Left ventricle myocardium inferior (tissue), 1 donor: ENCODE data around the gene EHD4. TPM values are rescaled to one million over a fixed set of nuclear protein-coding genes. Genes with fewer than 3 reads are reported as not detected.

Experiments used
- DNase-seq: peaks from one replicate; pipeline ENCODE4 v3.0.0-alpha.2; 2020
- H3K27ac ChIP-seq: fragments of 200-600 bp; replicated peaks from 2 replicates; pipeline ENCODE4 v1.8.0; 2021
- H3K27me3 ChIP-seq: fragments of 200-600 bp; 2 replicates; pipeline ENCODE4 v1.8.0; 2021; ENCODE audit warnings: low read depth
- H3K36me3 ChIP-seq: fragments of 200-600 bp; 2 replicates; pipeline ENCODE4 v1.8.0; 2021
- H3K4me1 ChIP-seq: fragments of 200-600 bp; 2 replicates; pipeline ENCODE4 v1.8.0; 2021
- H3K4me3 ChIP-seq: fragments of 200-600 bp; 2 replicates; pipeline ENCODE4 v1.8.0; 2021; ENCODE audit warnings: mild to moderate bottlenecking, moderate library complexity
- H3K9me3 ChIP-seq: fragments of 200-600 bp; replicated peaks from 2 replicates; pipeline ENCODE4 v1.8.0; 2021
- CTCF ChIP-seq: fragments of 200-600 bp; IDR thresholded peaks from 2 replicates; pipeline ENCODE4 v1.8.0; 2021; ENCODE audit warnings: antibody characterized with exemption, mild to moderate bottlenecking, borderline replicate concordance
- intact Hi-C: fragments of 100-400 bp; cut with micrococcal nuclease; formaldehyde crosslinking; loops from one replicate; pipeline ENCODE4 v1.11.0; 2022
- total RNA-seq: library from RNA; stranded (reverse); fragmentation: NEBNext Ultra II Directional; extraction: Animal tissue kit (Norgen Biotek cat#: 25700); gene quantifications from one replicate; pipeline ENCODE4 v1.2.1, GENCODE V29; 2021
- donor health status: DM: no; HTN: yes; CAD: no; lungs with severe emphysema.

EHD4 gene
- total RNA-seq, 1 donor from 2014 or later: 46.4 TPM

- Histone ChIP-seq H3K9me3 (no peaks in the 10 kb centered on the region), H3K4me3 (no peak overlapping the region), H3K27me3 (peaks cover 13% of the 10 kb centered on the region), H3K36me3 (peaks cover 20% of the 10 kb centered on the region), H3K27ac (no peak overlapping the region), H3K4me1 (no peaks in the 10 kb centered on the region)
- DNase-seq: no peak
- intact Hi-C loops: no loop called here
- no peak for TF ChIP-seq CTCF
Observed at GRCh38 chr15:41851755-41852370, 120.5 kb downstream of the EHD4 start.

- no peak for DNase-seq
- peaks cover 28% of the 10 kb centered on the region for H3K36me3 ChIP-seq
- intact Hi-C loops: no loop called here
- H3K27ac ChIP-seq: no peak overlapping the region
- H3K9me3 ChIP-seq: no peaks in the 10 kb centered on the region
- no peak for TF ChIP-seq CTCF
- H3K4me3 ChIP-seq: no peak overlapping the region
- no peaks in the 10 kb centered on the region for H3K4me1 ChIP-seq
- peaks cover 13% of the 10 kb centered on the region for H3K27me3 ChIP-seq
Observed at GRCh38 chr15:41851167-41851523, 121.2 kb downstream of the EHD4 start.

- intact Hi-C loops: no loop called here
- peaks cover 33% of the 10 kb centered on the region for H3K36me3 ChIP-seq
- no peak for TF ChIP-seq CTCF
- no peak overlapping the region for H3K4me3 ChIP-seq
- no peaks in the 10 kb centered on the region for H3K4me1 ChIP-seq
- DNase-seq: no peak
- no peak overlapping the region for H3K27ac ChIP-seq
- H3K27me3 ChIP-seq: peaks cover 13% of the 10 kb centered on the region
- H3K9me3 ChIP-seq: no peaks in the 10 kb centered on the region
Observed at GRCh38 chr15:41850482-41851166, 121.7 kb downstream of the EHD4 start.

GRCh38 chr15:41849861-41850260 is 122.5 kb downstream of the EHD4 start:
- Histone ChIP-seq H3K4me1 (no peaks in the 10 kb centered on the region), H3K36me3 (peaks cover 39% of the 10 kb centered on the region), H3K9me3 (no peaks in the 10 kb centered on the region), H3K4me3 (no peak overlapping the region), H3K27ac (no peak overlapping the region), H3K27me3 (peaks cover 13% of the 10 kb centered on the region)
- no peak for DNase-seq
- TF ChIP-seq CTCF: no peak
- intact Hi-C loops: no loop called here

GRCh38 chr15:41849204-41849603 is 123.2 kb downstream of the EHD4 start:
- H3K9me3 ChIP-seq: no peaks in the 10 kb centered on the region
- no peaks in the 10 kb centered on the region for H3K4me1 ChIP-seq
- H3K4me3 ChIP-seq: no peak overlapping the region
- no peak for DNase-seq
- peaks cover 13% of the 10 kb centered on the region for H3K27me3 ChIP-seq
- intact Hi-C loops: no loop called here
- no peak overlapping the region for H3K27ac ChIP-seq
- no peak for TF ChIP-seq CTCF
- H3K36me3 ChIP-seq: peaks cover 46% of the 10 kb centered on the region
